H1 (cell line): ENCODE data around the gene LYPD3. TPM values are rescaled to one million over a fixed set of nuclear protein-coding genes. Genes with fewer than 3 reads are reported as not detected.

Experiments
- CTCF ChIA-PET: fragments of 300-600 bp; sonication (Branson Sonifier 250); formaldehyde crosslinking; loops from one replicate; lab custom pipeline; 2021; ENCODE audit not compliant: partially characterized antibody; lab: Charles Lee
- POLR2A ChIA-PET: fragments of 300-600 bp; sonication (Branson Sonifier 250); formaldehyde crosslinking; loops from one replicate; lab custom pipeline; 2021; ENCODE audit warnings: inconsistent platforms; ENCODE audit not compliant: partially characterized antibody; lab: Charles Lee
- DNase-seq, 2 experiments: peaks; one replicate each; pipeline versions ENCODE4 v3.0.0 to v3.0.0-alpha.2; 2010 to 2022; ENCODE audit warnings: low spot score in 2 of 2, low read depth in 1 of 2, mixed read lengths in 1 of 2
- FAIRE-seq: peaks from 2 replicates; lab custom pipeline; 2011; peaks lifted over from hg19 to GRCh38; lab: Jason Lieb, UNC
- H2AFZ ChIP-seq: 2 replicates; pipeline ENCODE4 v1.8.1; 2012; ENCODE audit warnings: low read length, inconsistent platforms
- H2AK5ac ChIP-seq: 2 replicates; pipeline ENCODE4 v1.6.1; 2013; ENCODE audit warnings: low read depth, low read length
- H2BK120ac ChIP-seq: replicated peaks from 2 replicates; pipeline ENCODE3; 2013; ENCODE audit warnings: low read depth, low read length, inconsistent platforms
- H2BK12ac ChIP-seq: 2 replicates; pipeline ENCODE4 v1.6.1; 2013; ENCODE audit warnings: low read depth, low read length
- H2BK15ac ChIP-seq: 2 replicates; pipeline ENCODE4 v1.6.1; 2013; ENCODE audit warnings: low read length
- H2BK20ac ChIP-seq: 2 replicates; pipeline ENCODE4 v1.6.1; 2013; ENCODE audit warnings: low read length
- H2BK5ac ChIP-seq: 2 replicates; pipeline ENCODE4 v1.6.1; 2013; ENCODE audit warnings: low read depth, low read length
- H3K14ac ChIP-seq: 2 replicates; pipeline ENCODE4 v1.6.1; 2013; ENCODE audit warnings: inconsistent platforms; ENCODE audit not compliant: insufficient read length
- H3K18ac ChIP-seq: 2 replicates; pipeline ENCODE4 v1.6.1; 2013; ENCODE audit warnings: low read length; ENCODE audit errors: extremely low read depth
- H3K23ac ChIP-seq: 2 replicates; pipeline ENCODE4 v1.6.1; 2013; ENCODE audit warnings: inconsistent platforms; ENCODE audit not compliant: insufficient read length
- H3K23me2 ChIP-seq: 2 replicates; pipeline ENCODE4 v1.6.1; 2013; ENCODE audit warnings: low read depth, low read length
- H3K27ac ChIP-seq: 2 replicates; pipeline ENCODE4 v1.6.1; 2011; ENCODE audit warnings: low read depth, low read length, inconsistent platforms
- H3K27me3 ChIP-seq, 4 experiments: replicated peaks in 1 of 4; 1 replicate in 1 of 4; 2 replicates in 3 of 4; pipeline versions ENCODE4 v1.6.1 to v1.8.1; 2011 to 2013; ENCODE audit warnings: low read length in 3 of 4, mild to moderate bottlenecking in 3 of 4, inconsistent platforms in 2 of 4, mixed read lengths in 2 of 4, moderate library complexity in 1 of 4; ENCODE audit not compliant: control insufficient read depth in 3 of 4, insufficient read depth in 3 of 4; ENCODE audit errors: extremely low read depth in 1 of 4
- H3K36me3 ChIP-seq, 4 experiments: 2 replicates each; pipeline versions ENCODE4 v1.6.1 to v1.8.1; 2011 to 2013; ENCODE audit warnings: mild to moderate bottlenecking in 4 of 4, low read length in 3 of 4, moderate library complexity in 2 of 4, control low read depth in 1 of 4, inconsistent platforms in 1 of 4; ENCODE audit not compliant: insufficient read depth in 4 of 4, control insufficient read depth in 2 of 4
- H3K4ac ChIP-seq: replicated peaks from 2 replicates; pipeline ENCODE3; 2013; ENCODE audit warnings: low read length, low read depth, mixed read lengths, inconsistent platforms; ENCODE audit not compliant: insufficient read length
- H3K4me1 ChIP-seq, 4 experiments: replicated peaks in 1 of 4; 1 replicate in 1 of 4; 2 replicates in 3 of 4; pipeline versions ENCODE4 v1.6.1 to v1.8.1; 2011 to 2013; ENCODE audit warnings: low read length in 3 of 4, inconsistent platforms in 2 of 4, mixed read lengths in 1 of 4; ENCODE audit not compliant: insufficient read depth in 4 of 4, control insufficient read depth in 3 of 4
- H3K4me2 ChIP-seq, 2 experiments: 2 replicates each; pipeline versions ENCODE4 v1.6.1 to v1.8.1; 2011 to 2013; ENCODE audit warnings: low read depth in 2 of 2, low read length in 2 of 2, control low read depth in 1 of 2, inconsistent platforms in 1 of 2, mild to moderate bottlenecking in 1 of 2; ENCODE audit not compliant: insufficient read depth in 1 of 2
- H3K4me3 ChIP-seq, 4 experiments: fragments of 200-600, 300-600 bp in 1 of 4; sonication (generic), shearing (Covaris generic), sonication (Bioruptor Twin) in 1 of 4; 2 replicates each; pipeline versions ENCODE4 v1.5.1 to v1.8.1; 2011 to 2016; ENCODE audit warnings: low read length in 4 of 4, low read depth in 3 of 4, control low read depth in 2 of 4, inconsistent platforms in 2 of 4, mild to moderate bottlenecking in 2 of 4, mixed read lengths in 1 of 4, moderate library complexity in 1 of 4; ENCODE audit not compliant: insufficient read depth in 2 of 4; ENCODE audit errors: extremely low read depth in 1 of 4
- H3K56ac ChIP-seq: replicated peaks from 2 replicates; pipeline ENCODE3; 2013; ENCODE audit warnings: low read depth, mild to moderate bottlenecking, mixed read lengths, low read length, inconsistent platforms; ENCODE audit not compliant: insufficient read length
- H3K79me1 ChIP-seq: 2 replicates; pipeline ENCODE4 v1.6.1; 2013; ENCODE audit warnings: low read depth, low read length, control low read depth
- H3K79me2 ChIP-seq, 2 experiments: 2 replicates each; pipeline versions ENCODE4 v1.6.1 to v1.8.1; 2012 to 2013; ENCODE audit warnings: low read length in 2 of 2, mild to moderate bottlenecking in 2 of 2, inconsistent platforms in 1 of 2; ENCODE audit not compliant: insufficient read depth in 2 of 2, control insufficient read depth in 1 of 2
- H3K9ac ChIP-seq, 4 experiments: replicated peaks in 1 of 4; 1 replicate in 1 of 4; 2 replicates in 3 of 4; pipeline versions ENCODE4 v1.6.1 to v1.8.1; 2011 to 2013; ENCODE audit warnings: low read depth in 3 of 4, low read length in 3 of 4, control low read depth in 2 of 4, mild to moderate bottlenecking in 2 of 4, moderate library complexity in 2 of 4, inconsistent platforms in 1 of 4; ENCODE audit errors: extremely low read depth in 1 of 4
- H3K9me3 ChIP-seq, 2 experiments: 2 replicates each; pipeline versions ENCODE4 v1.6.1 to v1.8.1; 2012 to 2013; ENCODE audit warnings: mild to moderate bottlenecking in 2 of 2, moderate library complexity in 2 of 2, control low read depth in 1 of 2, inconsistent platforms in 1 of 2, low read depth in 1 of 2, low read length in 1 of 2, mixed read lengths in 1 of 2; ENCODE audit not compliant: insufficient read depth in 2 of 2
- H4K20me1 ChIP-seq, 2 experiments: replicated peaks in 1 of 2; 2 replicates each; pipeline versions ENCODE3 to v1.8.1; 2011 to 2013; ENCODE audit warnings: inconsistent platforms in 2 of 2, low read length in 2 of 2, mild to moderate bottlenecking in 1 of 2; ENCODE audit not compliant: insufficient read depth in 2 of 2, control insufficient read depth in 1 of 2
- H4K5ac ChIP-seq: 2 replicates; pipeline ENCODE4 v1.6.1; 2013; ENCODE audit warnings: low read length, low read depth, mixed read lengths, inconsistent platforms; ENCODE audit not compliant: insufficient read length
- H4K8ac ChIP-seq: 2 replicates; pipeline ENCODE4 v1.8.0; 2013; ENCODE audit warnings: mild to moderate bottlenecking, moderate library complexity, low read length, inconsistent platforms; ENCODE audit not compliant: insufficient read depth; ENCODE audit errors: extremely low read depth
- H4K91ac ChIP-seq: replicated peaks from 2 replicates; pipeline ENCODE3; 2013; ENCODE audit warnings: low read length, mixed read lengths, inconsistent platforms; ENCODE audit not compliant: insufficient read length
- ASH2L ChIP-seq: fragments of 200-600, 300-600 bp; sonication (generic); IDR thresholded peaks from one replicate; pipeline ENCODE4 v1.7.1; 2017; ENCODE audit warnings: low read length
- ATF3 ChIP-seq: IDR thresholded peaks from 2 replicates; pipeline ENCODE4 v1.6.1; 2011; ENCODE audit warnings: low read depth, mild to moderate bottlenecking, low read length; ENCODE audit not compliant: insufficient read depth
- BACH1 ChIP-seq: IDR thresholded peaks from 2 replicates; pipeline ENCODE4 v1.6.1; 2012; ENCODE audit warnings: low read length, improper control_type of control experiment
- CBX8 ChIP-seq: fragments of 300-800, 300-1000 bp; sonication (generic); IDR thresholded peaks from 2 replicates; pipeline ENCODE4 v1.7.1; 2016; ENCODE audit warnings: low read depth, low read length, borderline replicate concordance
- EZH2 ChIP-seq: fragments of 200-600 bp; sonication (generic); IDR thresholded peaks from 2 replicates; pipeline ENCODE4 v1.7.1; 2012; ENCODE audit warnings: low read depth, mild to moderate bottlenecking, moderate library complexity, low read length, inconsistent platforms; ENCODE audit not compliant: severe bottlenecking
- HDAC6 ChIP-seq: IDR thresholded peaks from one replicate; pipeline ENCODE4 v1.7.1; 2012; ENCODE audit warnings: low read depth, mild to moderate bottlenecking, inconsistent platforms, low read length, moderate library complexity
- MAFK ChIP-seq: IDR thresholded peaks from 2 replicates; pipeline ENCODE4 v1.6.1; 2012; ENCODE audit warnings: low read depth, mild to moderate bottlenecking, improper control_type of control experiment, low read length
- POU5F1 ChIP-seq: IDR thresholded peaks from 2 replicates; pipeline ENCODE4 v1.6.1; 2011; ENCODE audit warnings: low read depth, mild to moderate bottlenecking, low read length, moderate library complexity
- RAD21 ChIP-seq, 2 experiments: IDR thresholded peaks in 1 of 2; conservative IDR thresholded peaks in 1 of 2; 2 replicates each; pipeline ENCODE4 v1.6.1; 2011; ENCODE audit warnings: low read depth in 2 of 2, low read length in 2 of 2, improper control_type of control experiment in 1 of 2, inconsistent platforms in 1 of 2, mild to moderate bottlenecking in 1 of 2, moderate library complexity in 1 of 2
- RFX5 ChIP-seq: IDR thresholded peaks from 2 replicates; pipeline ENCODE4 v1.6.1; 2011; ENCODE audit warnings: low read depth, low read length, improper control_type of control experiment, borderline replicate concordance
- SIN3A ChIP-seq, 2 experiments: IDR thresholded peaks in 1 of 2; conservative IDR thresholded peaks in 1 of 2; 2 replicates each; pipeline ENCODE4 v1.6.1; 2011 to 2012; ENCODE audit warnings: low read length in 2 of 2, improper control_type of control experiment in 1 of 2, low read depth in 1 of 2, mild to moderate bottlenecking in 1 of 2
- SRF ChIP-seq: IDR thresholded peaks from 2 replicates; pipeline ENCODE4 v1.6.1; 2011; ENCODE audit warnings: mild to moderate bottlenecking, low read depth, low read length, moderate library complexity
- TAF1 ChIP-seq: IDR thresholded peaks from 2 replicates; pipeline ENCODE4 v1.6.1; 2011; ENCODE audit warnings: mild to moderate bottlenecking, low read depth, low read length
- TCF12 ChIP-seq: IDR thresholded peaks from 2 replicates; pipeline ENCODE4 v1.6.1; 2011; ENCODE audit warnings: low read depth, mild to moderate bottlenecking, low read length
- WGBS, 2 experiments: shearing (Covaris generic) in 1 of 2; methylation state at CpG; one replicate each; pipeline versions ENCODE4 v1.1.6 to v1.1.7; 2013 to 2015; ENCODE audit warnings: low lambda C conversion rate in 2 of 2, mixed read lengths in 2 of 2, inconsistent platforms in 1 of 2, low coverage in 1 of 2, missing lambda C conversion rate in 1 of 2; ENCODE audit not compliant: insufficient replicate concordance in 2 of 2, insufficient coverage in 1 of 2, insufficient read length in 1 of 2; ENCODE audit errors: extremely low coverage in 1 of 2, missing lambda C conversion rate in 1 of 2; 5-methylcytosine and 5-hydroxymethylcytosine counted together
- polyA plus RNA-seq, 7 experiments: library from polyadenylated mRNA; depleted of rRNA in 3 of 7; stranded (reverse) in 5 of 7; unstranded in 2 of 7; fragments of >200 nt in 5 of 7; fragments of 200-250 nt in 2 of 7; gene quantifications; 1 replicate in 5 of 7; 2 replicates in 1 of 7; 4 replicates in 1 of 7; pipeline versions ENCODE4 v1.2.1 to v1.2.3, GENCODE V29; 2011 to 2013; ENCODE audit warnings: missing spikeins in 2 of 7, mixed read lengths in 2 of 7
- total RNA-seq: library from RNA; stranded (reverse); fragmentation: NEBNext Ultra II Directional; extraction: Animal tissue kit (Norgen Biotek cat#: 25700); gene quantifications from 2 replicates; pipeline ENCODE4 v1.2.1, GENCODE V29; 2021

The LYPD3 gene
- total and polyA plus RNA-seq, 2 of the 8 experiments (the other 6 are each of a cell fraction or from before 2014, with no cell fraction given) = 4.1 to 16.4 TPM

- Histone ChIP-seq H2AFZ (no peak overlapping the region), H3K23ac (no peak overlapping the region), H3K56ac (no peak overlapping the region), H3K18ac (no peak overlapping the region), H2BK20ac (no peak overlapping the region), H3K9ac (no peak overlapping the region), H3K27ac (no peak overlapping the region), H3K79me1 (no peaks in the 10 kb centered on the region), H3K14ac (no peak overlapping the region), H4K20me1 (no peaks in the 10 kb centered on the region), H3K4me3 (no peak overlapping the region), H3K23me2 (no peaks in the 10 kb centered on the region), H3K4ac (no peak overlapping the region), H3K9me3 (no peaks in the 10 kb centered on the region), H3K4me2 (no peak overlapping the region), H3K27me3 (no peaks in the 10 kb centered on the region), H3K36me3 (no peaks in the 10 kb centered on the region), H4K91ac (no peak overlapping the region), H4K8ac (no peak overlapping the region), H4K5ac (no peak overlapping the region), H2BK12ac (no peak overlapping the region), H2AK5ac (no peak overlapping the region), H3K4me1 (no peaks in the 10 kb centered on the region), H2BK15ac (no peak overlapping the region), H3K79me2 (no peaks in the 10 kb centered on the region), H2BK5ac (no peak overlapping the region), H2BK120ac (no peak overlapping the region)
- ChIA-PET CTCF (interaction anchor here (1.3 to 2.1 kb wide), 3 partner anchors 11 to 78 kb away, joined by 3 to 9 read pairs (median 5); no protein-coding TSS in a partner anchor), POLR2A (interaction anchor here (0.6 to 0.7 kb wide), 2 partner anchors 36 to 85 kb away, joined by 3 read pairs; no protein-coding TSS in a partner anchor)
- WGBS, 2 experiments = 90% methylated on average over 3 of the region's 3 CpGs; no CpG with 5 or more reads in 1 of the 2 experiments
- FAIRE-seq (no peak), DNase-seq (no peak)
- TF ChIP-seq TCF12 (no peak), HDAC6 (no peak), BACH1 (no peak), POU5F1 (no peak), SRF (no peak), TAF1 (no peak), ASH2L (no peak), RFX5 (no peak), MAFK (no peak), EZH2 (no peak), RAD21 (IDR thresholded peaks at IDR 0.05 in 1 of 2, conservative IDR thresholded peaks at IDR 0.05 in 1 of 2; ENCODE audit: low read depth in 2 of 2, low read length in 2 of 2) (no peak), SIN3A (conservative IDR thresholded peaks at IDR 0.05 in 1 of 2, IDR thresholded peaks at IDR 0.05 in 1 of 2; ENCODE audit: low read depth in 1 of 2, low read length in 2 of 2) (no peak), ATF3 (no peak), CBX8 (no peak)
- TF ChIP-seq, all 59 proteins: peak for 0
Observed at GRCh38 chr19:43441716-43442115, 23.7 kb downstream of the LYPD3 start.
